DMS153 treated with DMSO at 0.1 percent for 48 hours (cell line): ENCODE results near the gene ALLC.

Experiments used
- DNase-seq: peaks from one replicate; lab custom pipeline; 2025; ENCODE audit not compliant: unreplicated experiment; lab: John Stamatoyannopoulos, UW

ALLC gene

DNA sequence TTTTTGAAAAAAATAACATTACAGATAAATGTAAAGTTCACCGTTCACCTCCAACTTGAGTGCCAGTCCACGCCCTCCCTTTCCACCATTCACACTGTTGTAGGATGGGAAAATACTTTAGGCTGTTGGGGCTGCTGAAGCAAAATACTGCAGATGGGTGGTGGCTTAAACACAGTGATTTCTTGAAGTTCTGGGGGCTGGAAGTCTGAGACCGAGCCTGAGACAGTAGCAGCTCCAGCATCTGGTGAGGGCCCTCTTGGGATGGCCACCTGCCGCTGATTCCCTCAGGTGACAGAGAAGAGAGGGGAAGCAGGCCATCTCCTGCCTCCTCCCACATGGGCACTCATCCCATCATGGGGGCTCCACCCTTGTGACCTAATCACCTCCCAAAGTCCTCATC lies 17.7 kb downstream of the ALLC start:
- DNase-seq = no peak

DNA sequence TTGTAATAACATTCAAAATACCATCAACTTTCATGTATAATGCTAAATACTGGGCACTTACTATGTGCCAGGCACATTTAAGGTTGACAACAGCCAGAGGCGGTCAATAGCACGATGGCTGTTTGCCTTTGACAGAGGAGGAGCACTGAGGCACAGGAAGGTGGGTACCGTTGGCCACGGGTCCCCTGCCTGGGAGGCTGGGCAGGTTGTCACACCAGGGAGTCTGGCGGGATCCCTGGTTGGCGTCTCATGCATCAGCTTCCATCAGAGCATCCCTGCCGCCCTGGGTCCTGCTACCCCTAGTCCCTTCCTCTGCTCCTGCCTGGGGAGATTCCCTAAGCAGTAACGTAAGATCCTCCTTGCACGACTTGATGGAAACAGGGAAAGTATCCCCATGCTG lies 19.4 kb downstream of the ALLC start:
- DNase-seq = no peak

DNA sequence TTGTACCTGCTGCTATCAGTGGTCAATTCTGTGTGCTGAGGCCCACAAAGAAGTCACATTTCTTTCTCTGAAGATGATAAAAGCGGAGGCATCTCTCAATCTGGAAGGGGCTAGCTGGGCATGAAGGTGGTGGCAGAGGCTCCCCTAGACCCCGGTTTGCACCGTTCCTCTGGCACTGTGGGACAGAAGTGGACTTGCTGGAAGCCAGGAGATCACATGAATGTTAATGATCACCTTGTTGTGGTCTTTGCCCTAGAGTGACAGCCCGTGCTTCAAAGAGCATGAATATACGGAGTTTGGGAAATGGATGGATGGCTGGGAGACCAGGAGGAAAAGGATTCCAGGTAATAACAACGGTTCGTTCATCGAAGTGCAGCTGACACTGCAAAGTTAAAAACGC lies 20.2 kb downstream of the ALLC start:
- DNase-seq = no peak

DNA sequence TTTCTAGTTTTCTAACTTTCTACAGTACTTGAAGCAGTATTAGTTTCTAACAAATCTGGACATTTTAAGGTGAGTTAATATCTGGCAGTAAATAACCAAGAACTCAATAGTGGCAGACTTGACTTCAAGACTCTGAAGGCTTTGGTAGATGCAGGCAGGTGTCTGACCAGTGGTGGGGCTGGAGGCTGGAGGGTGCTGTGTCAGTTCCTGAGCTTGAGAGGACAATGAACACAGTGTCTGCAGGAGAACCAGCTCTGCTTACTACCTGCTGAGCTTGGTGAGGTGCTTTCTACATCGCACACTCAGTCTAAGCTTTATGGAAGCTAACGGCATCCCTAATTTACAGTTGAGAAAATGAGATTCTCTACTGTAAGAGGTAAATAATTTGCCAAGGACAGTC lies 21.2 kb downstream of the ALLC start:
- no peak for DNase-seq

DNA sequence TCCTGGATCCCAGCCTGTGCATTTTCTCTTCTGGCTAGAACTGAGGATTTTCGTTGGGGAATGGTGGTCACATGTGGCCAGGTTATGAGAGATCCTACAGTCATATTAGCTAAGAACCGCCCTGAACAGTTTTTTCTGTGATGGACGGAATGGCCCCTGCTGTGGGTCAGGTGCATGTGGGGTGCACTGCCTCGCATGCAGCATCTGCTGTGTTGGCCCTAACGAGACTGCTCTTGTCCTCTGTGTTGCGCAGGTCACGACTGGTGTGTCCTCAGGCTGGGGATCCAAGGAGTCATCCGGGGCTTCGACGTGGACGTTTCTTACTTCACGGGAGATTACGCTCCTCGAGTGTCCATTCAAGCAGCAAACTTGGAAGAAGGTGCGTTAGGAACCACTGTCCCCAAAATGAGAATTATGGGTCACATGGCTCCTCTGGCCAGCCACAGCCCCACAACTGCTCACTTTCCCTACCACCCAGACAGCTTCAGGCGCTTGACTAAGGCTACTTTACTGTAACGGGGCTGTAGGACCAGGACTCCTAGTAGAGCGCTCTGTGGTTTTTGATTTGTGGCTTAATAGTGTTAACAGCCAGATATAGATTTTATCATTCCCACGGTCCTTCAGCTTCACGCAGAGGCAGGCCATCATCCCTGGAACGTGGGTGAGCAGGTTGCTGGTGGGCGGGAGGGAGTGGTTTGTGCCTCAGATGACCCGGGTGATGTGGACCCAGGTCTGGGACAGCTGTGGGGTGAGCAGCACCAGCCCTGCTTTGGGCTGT lies 21.8 kb downstream of the ALLC start:
- no peak for DNase-seq

DNA sequence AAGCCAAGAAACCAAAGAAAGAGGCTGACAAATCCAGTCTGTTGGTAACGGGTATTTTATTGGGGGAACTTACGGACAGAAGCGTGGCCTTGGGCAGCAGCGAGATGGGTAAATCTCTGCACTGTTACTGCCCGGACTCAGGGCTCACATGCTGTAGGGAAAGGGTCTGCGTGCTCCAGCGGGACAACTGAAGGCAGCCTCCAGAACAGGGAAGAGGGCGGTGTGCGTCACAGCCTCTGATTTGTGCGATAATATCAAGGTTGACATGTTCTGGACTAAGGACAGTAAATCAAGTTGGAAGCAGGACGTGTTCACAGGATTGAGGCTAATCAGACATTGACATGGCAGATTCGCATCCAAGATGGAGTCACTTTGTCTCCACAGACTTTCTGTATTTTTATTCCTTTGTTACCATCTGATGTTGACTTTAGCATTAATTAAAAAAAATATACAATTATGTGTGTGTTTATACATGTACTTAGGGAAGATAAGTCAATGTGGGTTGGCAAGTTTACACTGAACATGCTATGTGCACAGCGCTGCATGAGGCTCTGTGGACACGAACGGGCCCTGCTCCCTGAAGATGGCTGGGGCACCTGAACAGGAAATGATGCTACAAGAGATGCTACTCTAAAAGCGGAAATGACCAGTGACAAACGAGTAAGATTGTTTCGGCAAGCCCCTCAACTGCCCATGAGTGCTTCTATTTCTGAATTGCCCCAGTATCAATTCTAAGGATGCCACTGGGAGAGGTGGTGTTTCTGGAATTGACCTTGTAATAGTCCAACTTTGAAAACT lies 22.7 kb downstream of the ALLC start:
- DNase-seq = no peak

DNA sequence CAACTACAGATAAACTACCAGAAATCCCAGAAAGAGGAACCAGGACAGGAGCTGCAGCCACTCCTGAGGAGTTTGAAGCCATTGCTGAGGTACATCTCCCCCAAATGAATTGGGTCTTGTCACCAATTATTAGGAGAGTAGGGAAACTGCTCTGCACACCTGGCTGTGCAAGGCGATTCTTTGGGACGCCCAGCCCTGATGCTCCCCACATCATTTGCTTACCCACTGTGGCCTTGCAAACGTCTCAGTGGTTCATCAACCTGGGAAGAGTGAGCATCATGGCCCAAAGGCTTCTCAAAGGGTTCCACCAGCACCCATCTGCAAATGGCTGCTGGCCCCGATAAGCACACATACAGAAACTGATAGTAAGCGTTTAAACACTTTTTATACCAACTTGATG lies 23.6 kb downstream of the ALLC start:
- DNase-seq = no peak

DNA sequence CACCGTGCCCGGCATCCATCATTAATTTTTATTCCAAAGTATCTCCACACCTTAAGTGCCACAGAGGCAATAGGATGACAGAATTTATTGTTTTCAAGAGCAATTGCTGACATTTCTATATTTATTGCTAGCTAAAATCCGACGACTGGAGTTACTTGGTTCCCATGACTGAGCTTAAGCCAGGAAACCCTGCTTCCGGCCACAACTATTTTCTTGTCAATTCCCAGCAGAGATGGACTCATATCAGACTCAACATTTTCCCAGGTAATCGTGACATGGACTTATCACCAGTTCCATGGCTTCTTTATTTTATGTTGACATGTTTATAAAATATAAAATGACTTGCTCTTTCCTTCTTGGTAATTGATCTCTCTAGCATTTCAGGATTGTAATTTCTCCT lies 24.8 kb downstream of the ALLC start:
- no peak for DNase-seq

DNA sequence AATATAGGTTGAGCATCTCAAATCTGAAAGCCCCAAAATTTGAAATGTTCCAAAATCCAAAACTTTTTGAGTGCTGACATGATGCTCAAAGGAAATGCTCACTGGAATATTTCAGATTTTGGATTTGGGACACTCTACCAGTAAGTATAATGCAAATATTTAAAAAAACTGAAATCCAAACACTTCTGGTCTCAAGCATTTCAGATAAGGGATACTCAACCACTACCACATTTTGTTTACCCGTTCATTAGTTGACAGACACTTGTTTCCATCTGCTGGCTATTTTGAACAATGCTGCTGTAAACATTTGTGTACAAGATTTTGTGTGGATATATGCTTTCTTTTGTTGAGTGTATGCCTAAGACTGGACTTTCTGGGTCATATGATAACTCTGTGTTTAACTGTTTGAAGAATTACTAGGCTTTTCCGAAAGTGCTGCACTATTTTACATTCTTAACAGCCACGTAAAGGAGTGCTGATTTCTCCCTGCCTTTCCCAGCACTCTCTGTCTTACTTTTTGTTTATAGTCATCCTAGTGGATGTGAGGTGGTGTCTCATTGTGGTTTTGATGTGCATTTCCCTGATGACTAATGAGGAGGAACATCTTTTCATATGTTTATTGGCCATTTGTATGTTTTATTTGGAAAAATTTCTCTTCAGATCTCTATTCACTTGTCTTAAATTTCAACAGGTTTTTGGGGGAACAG lies 25.9 kb downstream of the ALLC start:
- DNase-seq = no peak

DNA sequence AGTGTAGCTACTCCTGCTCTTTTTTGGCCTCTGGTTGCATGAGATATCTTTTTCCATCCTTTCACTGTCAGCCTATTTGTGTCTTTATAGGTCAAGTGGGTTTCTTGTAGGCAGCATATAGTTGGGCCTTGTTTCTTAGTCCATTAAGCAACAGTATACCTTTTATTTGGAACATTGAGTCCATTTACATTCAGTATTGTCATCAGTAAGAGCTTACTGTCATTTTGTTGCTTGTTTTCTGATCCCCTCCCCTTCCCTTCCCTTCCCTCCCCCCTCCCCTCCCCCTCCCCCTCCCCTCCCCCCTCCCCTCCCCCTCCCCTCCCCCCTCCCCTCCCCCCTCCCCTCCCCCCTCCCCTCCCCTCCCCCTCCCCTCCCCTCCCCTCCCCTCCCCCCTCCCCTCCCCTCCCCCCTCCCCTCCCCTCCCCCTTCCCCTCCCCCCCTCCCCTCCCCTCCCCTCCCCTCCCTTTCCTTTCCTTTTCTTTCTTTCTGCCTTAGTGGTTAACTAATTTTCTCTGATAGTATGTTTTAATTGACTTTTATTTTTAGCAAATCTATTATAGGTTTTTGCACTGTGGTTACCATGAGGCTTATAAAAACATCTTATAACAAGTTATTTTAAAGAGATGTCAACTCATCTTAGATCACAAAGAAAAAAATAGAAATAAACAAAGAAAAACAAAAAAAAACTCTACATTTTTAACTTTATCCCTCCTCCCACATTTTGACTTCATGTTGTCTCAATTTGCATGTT lies 32.2 kb downstream of the ALLC start:
- no peak for DNase-seq

DNA sequence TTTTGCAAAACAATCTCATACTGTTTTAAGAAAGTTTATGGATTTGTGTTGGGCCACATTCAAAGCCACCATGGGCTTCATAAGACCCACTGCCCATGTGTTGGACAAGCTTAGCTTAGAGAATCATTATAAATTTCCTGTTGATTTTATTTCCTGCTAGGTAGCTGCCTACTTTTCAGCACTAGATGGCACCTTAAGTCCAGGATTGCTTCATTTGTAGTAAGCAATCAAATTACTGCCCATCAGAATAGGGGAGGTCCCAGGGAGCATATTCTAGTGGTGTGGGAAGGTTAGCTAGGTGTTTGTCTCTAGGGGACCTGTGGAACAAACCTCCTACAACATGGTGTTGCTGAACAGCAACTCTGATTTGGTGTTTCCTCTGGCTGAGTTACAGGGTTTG lies 34.4 kb downstream of the ALLC start:
- no peak for DNase-seq

DNA sequence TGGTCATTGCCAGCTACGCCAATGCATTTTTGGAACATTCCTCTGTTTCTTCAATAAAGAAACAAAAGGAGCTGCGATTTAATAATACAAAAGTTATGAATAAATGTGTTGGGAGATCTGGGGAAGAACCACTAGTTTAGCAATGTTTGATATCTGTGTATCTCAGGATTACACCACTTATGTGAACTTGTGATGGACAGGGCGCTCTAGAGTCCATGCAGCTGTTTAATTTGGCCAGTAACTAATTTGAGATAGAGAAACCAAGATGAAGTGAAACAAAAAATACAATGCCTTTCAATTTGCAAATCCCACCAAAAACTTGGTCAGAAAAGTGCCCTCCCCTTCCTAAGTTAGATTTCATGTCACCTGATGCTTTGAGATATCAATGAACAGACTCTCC lies 38.5 kb downstream of the ALLC start:
- DNase-seq = no peak

DNA sequence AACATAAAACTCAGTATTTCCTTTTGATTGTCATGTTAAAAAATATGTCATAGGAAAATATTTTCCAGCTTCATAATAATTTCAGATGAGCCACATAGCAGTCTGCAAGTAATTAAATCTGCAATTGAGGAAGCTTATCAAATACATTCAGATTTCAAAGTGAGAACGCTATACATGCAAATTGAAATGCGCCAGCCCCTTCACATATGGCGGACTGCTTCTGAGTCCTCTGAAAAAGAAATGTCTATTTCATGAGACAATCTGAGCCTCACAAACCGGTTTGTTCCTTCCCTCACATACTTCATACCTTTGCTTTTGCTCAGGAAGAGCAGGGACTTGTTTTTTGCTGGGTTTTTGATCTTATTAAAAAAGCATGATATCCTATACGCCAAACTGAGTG lies 43.1 kb downstream of the ALLC start:
- no peak for DNase-seq

DNA sequence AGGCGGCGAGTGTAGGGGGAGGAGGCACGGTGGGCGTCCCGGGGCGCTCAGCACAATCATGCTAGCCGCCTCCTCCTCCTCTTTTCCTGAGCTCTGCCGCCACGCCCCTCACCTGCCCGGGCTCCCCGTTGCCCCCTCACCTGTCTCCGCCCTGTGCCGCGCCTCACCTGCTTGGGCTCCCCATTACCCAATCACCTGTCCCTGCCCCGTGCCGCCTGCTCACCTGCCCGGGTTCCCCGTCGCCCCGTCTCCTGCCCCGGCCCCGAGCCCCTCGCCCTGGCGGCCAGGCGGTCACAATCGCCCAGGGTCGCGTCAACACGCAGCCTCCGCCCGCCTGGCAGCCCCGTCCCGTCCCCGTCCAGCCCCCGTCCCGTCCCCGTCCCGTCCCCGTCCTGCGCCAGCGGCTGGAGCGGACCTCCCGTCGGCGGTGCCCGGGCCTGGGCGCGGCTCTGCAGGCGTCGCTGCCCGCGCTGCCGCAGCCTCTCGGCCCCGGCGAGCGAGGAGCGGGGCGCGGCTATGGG lies 45.3 kb downstream of the ALLC start, which contains the start of gene DCDC2C:
Gene DCDC2C (plus strand): TSS at position 340 of the 521 bp plus-strand sequence. CDS start 177 bp downstream, at position 517.
- no peak for DNase-seq

DNA sequence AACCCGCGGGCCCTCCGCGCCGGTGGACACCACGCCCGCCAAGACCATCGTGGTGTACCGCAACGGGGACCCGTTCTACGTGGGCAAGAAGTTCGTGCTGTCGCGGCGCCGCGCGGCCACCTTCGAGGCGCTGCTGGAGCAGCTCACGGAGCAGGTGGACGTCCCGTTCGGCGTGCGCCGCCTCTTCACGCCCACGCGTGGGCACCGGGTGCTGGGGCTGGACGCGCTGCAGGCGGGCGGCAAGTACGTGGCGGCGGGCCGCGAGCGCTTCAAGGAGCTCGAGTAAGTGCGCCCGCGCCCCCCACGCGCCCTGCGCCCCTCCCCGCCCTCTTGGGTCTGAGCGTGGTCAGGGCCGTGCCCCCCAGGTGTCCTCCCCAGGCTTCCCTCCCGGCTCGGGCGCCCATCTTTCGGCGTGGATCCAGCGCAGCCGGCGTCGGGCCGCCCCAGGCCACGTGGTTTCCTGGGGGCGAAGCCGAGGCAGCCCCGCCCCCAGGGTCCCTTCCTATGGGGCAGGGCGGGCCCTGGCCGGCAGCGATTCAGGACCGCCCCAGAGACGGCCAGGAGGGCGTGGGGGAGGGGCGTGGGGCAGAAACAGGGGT lies 45.9 kb downstream of the ALLC start:
- DNase-seq = no peak

DNA sequence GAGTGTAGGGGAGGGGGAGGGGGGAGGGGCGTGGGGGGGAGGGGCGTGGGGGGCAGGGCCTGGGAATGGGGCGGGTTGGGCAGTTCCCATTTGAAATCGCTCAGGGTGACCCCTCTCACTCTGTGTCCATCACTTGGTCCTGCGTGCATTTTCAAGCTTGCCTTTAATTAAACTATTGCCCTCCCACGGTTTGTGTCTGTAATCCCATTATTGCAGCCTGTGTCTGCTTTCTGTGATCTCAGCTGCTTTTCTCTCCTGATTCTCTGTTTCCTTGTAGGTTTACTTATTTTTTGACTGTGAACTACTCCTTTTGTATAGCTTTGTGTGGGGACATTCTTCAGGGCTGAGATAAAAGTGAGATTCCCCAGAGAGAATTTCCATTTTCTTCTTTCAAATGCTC lies 46.7 kb downstream of the ALLC start:
- DNase-seq = no peak

DNA sequence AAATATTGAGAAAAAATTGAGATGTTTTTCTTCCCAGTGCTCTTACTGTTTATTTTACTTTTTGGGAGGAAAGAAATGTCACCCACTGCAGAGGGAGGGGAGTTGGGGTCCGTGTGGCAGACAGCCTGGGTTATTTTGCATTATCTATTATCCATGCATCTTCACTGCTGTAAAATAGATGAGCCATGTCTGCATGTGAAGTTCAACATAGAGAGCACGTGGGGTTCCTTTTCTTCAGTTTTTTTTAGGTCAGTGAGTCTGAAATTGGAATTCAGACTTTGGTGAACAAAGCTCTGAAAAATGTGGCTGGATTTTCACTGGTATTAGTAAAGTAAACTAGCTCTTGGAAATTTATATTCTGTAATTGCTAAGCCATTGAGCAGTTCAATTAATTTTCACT lies 47.8 kb downstream of the ALLC start:
- DNase-seq = no peak

DNA sequence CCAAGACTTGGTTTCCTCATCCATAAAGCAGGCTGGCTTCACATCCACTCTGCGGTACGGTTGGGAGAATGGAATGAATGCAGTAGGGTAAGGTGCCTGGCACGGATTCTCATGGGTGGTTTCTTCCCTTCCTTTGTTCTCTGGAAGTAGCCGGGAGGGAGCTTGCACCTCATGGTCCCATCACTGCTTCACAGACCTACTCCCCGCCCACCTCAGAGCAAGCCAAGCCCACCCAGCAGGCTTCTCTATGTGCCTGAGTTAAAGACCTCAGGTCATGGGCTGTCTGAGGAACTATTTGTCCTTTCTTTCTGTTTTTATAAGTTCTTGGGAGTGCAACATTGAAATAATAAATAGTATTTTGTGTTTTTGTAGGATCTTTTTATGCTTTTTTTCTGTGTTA lies 48.9 kb downstream of the ALLC start:
- no peak for DNase-seq

DNA sequence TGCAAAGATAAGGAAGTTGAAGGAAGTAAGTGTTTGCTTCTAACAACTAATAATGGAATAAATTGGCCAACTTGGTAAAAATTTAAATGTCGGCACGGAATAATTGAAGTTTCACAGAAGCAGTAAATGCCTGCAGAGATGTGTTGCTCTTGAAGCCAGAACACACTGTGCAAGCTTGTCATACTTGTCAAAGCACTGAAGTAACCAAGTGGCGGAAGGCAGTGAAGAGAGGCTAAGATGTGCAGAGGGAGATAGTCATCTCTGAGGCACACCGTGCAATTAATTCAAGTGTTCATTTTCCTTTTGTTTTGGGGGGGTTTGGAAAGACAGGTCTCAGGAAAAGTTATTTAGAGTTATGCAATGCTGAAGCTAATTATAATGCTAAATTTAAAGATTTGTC lies 50.6 kb downstream of the ALLC start:
- no peak for DNase-seq

DNA sequence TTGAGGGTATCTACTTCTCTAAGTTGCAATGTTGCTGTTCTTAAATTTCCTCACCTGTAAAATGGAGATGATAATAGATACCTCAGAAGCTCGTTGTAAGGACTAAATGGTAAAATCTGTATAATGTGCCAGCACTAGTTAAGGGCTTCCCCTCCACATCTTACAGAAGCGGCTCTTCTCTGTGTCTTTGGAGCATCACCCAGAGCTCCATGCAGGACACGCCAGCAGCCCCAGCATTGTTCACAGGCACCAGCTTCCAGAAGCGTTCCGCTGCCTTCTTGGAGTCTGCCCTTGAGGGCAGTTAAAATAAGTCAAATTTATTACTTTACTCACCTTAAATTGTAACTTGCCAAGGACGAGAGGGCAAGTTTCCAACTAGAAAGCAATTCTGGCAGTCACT lies 51.2 kb downstream of the ALLC start:
- no peak for DNase-seq

DNA sequence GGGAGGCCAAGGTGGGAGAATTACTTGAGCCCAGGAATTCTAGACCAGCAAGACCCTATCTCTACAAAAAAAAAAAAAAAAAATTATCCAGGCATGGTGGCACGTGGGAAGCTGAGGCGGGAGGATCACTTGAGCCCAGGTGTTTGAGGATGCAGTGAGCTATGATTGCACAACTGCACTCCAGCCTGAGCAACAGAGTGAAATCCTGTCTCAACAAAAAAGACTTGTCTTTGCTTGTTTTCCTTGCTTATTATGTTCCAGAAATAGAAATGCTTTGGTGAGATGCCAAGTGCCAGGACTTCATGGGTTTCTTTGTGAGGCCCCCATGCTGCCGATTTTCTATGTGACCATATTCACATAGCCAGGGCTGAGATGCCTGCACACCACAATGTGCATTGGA lies 54.4 kb downstream of the ALLC start:
- DNase-seq = no peak
